ENCODE measurements around the gene DPH6. TPM values are rescaled to one million over a fixed set of nuclear protein-coding genes. Genes with fewer than 3 reads are reported as not detected.

The DPH6 gene
- polyA plus RNA-seq, 3 donors from 2014 or later, result 12.4 to 14.5 (median 14.3) TPM

DNA sequence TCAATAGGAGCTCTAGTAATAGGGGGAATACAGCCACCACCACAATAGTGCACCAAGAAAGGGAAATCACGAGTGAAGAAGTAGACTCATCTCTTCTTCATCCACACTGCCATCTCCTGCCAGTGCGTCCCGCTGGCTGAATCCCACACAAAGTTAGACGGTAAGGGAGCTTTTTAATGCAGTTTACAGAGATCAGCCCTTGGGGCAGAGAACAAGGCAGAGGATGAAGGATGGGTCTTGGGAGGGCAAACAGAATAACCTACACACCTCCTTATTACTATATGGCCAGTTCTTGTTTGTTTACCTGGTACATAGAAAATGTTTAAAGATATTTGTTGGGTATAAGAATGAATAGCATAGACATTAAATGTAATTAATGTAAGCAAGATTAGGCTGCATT lies 11.0 kb upstream of the DPH6 start:
- no peaks in the 10 kb centered on the region for H3K36me3 Mint-ChIP-seq
- H3K4me3 Mint-ChIP-seq, result no peak overlapping the region
- no peak for DNase-seq
- H3K9me3 Mint-ChIP-seq, result no peaks in the 10 kb centered on the region
- peaks cover 0 to 2% (median 0%) of the 10 kb centered on the region in 3 donors for H3K27me3 Mint-ChIP-seq (ENCODE audit: low read depth in 3 of 3)
- H3K27ac Mint-ChIP-seq, result no peak overlapping the region
- H3K4me1 Mint-ChIP-seq, result no peaks in the 10 kb centered on the region

DNA sequence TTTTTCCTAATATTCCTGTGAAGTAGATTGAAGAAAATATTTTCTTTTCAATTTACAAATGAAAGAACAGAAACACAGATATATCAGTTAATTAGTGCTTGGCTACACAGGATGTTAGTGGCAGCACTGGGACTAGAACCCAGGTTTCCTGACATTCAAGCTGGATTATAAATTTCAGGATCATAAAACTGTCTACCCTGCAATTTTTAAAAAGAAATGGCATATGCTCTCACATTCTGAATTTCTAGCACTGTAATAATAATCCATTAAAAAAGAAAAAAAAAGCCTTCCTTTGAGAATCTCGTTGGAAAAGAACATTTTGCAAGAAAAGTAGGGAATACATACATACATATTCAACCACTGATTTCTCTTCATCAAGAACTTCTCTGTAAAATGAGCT lies 9.3 kb upstream of the DPH6 start:
- no peak for DNase-seq
- Mint-ChIP-seq H3K4me3 (no peak overlapping the region), H3K27ac (no peak overlapping the region), H3K27me3 (ENCODE audit: low read depth in 3 of 3) (peaks cover 0 to 2% (median 0%) of the 10 kb centered on the region in 3 donors), H3K9me3 (no peaks in the 10 kb centered on the region), H3K36me3 (no peaks in the 10 kb centered on the region), H3K4me1 (no peaks in the 10 kb centered on the region)

DNA sequence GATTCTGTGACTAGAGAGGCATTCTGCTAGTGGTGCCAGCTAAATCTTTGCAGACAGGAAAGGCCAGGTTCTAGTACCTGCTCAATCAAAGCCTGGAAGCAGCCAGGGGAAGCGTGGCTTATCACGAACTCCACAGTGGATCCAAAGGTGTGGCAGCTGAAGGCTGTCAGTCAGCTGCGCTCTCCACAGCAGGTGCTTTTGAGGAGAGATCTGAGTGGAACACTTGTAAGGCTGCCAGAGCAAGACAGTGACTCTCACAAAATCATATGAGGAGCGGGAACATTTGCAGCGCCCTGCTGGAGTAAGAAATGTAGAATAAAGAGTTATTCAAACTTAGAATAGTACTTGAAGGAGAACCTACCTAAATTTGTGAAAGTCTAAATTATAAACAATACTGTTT lies 5.0 kb upstream of the DPH6 start:
- no peaks in the 10 kb centered on the region for H3K36me3 Mint-ChIP-seq
- peaks cover 0 to 11% (median 4%) of the 10 kb centered on the region in 3 donors for H3K27me3 Mint-ChIP-seq (ENCODE audit: low read depth in 3 of 3)
- H3K27ac Mint-ChIP-seq, result no peak overlapping the region
- no peak overlapping the region for H3K4me3 Mint-ChIP-seq
- no peak for DNase-seq
- H3K9me3 Mint-ChIP-seq, result no peaks in the 10 kb centered on the region
- peaks cover 8 to 9% of the 10 kb centered on the region in 2 donors for H3K4me1 Mint-ChIP-seq

DNA sequence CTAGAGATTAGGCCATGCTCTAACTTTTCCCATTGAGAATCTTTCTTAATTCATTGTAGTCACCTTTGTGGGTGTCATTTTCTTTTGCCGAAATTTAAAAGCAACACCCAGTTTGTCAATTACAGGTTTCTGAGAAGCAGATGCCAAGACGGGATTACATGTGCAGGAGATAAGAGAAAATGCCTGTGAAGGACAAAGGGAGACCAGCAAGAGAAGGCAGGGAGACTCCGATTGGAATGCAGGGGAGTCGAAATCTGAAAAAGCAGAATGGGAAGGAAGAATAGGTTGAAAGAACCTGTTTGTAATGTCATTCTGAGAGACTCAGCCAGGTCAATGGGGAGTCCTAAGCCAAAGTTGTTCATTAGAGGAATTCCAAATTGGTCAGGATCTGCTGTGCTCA lies 3.6 kb upstream of the DPH6 start:
- Mint-ChIP-seq H3K27me3 (ENCODE audit: low read depth in 3 of 3) (peaks cover 0 to 20% (median 12%) of the 10 kb centered on the region in 3 donors), H3K4me1 (peaks cover 19% of the 10 kb centered on the region in 2 donors), H3K9me3 (no peaks in the 10 kb centered on the region), H3K4me3 (no peak overlapping the region), H3K27ac (no peak overlapping the region), H3K36me3 (no peaks in the 10 kb centered on the region)
- DNase-seq, result no peak

DNA sequence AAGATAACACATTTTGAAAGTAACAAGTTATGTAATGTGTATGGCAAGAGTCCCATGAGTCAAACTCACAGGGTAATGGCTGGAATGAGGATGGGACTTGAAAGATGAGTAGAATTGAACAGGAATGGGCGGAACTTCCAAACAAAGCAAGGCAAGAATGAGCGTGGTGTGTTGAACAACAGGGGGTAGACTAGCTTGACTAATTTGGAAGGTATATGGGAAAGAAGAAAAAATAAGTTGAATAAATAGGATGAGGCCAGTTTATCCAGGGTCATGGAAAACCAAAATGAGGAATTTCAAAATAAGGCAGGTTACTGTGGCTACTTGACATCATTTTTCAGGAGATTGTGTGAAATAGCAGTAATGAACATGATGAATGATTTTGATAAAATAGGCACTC lies 2.5 kb upstream of the DPH6 start:
- no peak overlapping the region for H3K27ac Mint-ChIP-seq
- peaks cover 19% of the 10 kb centered on the region in 2 donors for H3K4me1 Mint-ChIP-seq
- no peaks in the 10 kb centered on the region for H3K36me3 Mint-ChIP-seq
- H3K4me3 Mint-ChIP-seq, result no peak overlapping the region
- H3K27me3 Mint-ChIP-seq (ENCODE audit: low read depth in 3 of 3), result peaks cover 0 to 18% (median 12%) of the 10 kb centered on the region in 3 donors
- no peaks in the 10 kb centered on the region for H3K9me3 Mint-ChIP-seq
- no peak for DNase-seq

DNA sequence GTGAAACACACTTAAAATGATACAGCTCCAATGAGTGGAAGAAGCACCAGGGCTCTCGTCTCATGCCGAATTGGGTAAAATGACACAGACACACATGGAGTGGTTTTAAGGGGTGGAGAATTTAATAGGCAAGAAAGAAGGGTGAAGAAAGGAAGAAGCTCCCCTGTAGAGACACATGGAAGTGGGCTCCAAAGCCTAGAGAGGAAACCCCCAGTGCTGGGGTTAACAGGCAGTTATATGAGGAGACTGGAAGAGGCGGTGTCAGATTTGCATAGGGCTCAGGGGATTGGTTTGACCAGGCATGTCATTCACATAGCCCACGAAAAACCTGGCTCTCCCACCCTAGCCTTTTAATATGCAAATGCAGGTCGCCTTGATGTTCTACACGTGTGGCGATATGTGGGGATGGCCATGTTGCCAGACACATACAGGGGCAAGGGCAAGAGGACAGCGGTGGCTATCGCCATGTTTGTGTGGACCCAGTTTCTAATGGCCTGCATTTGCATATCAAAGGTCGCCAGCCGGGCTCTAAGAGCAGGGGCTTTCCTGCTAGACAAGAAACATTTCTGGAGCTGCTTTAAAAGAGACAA lies 1.9 kb upstream of the DPH6 start:
- no peaks in the 10 kb centered on the region for H3K9me3 Mint-ChIP-seq
- no peak overlapping the region for H3K4me3 Mint-ChIP-seq
- no peaks in the 10 kb centered on the region for H3K36me3 Mint-ChIP-seq
- H3K27ac Mint-ChIP-seq, result peak overlapping the region in 2 of 6 donors; percentile 21 to 42
- H3K4me1 Mint-ChIP-seq, result peaks cover 19% of the 10 kb centered on the region in 2 donors
- H3K27me3 Mint-ChIP-seq (ENCODE audit: low read depth in 3 of 3), result peaks cover 0 to 18% (median 12%) of the 10 kb centered on the region in 3 donors
- DNase-seq, result no peak

DNA sequence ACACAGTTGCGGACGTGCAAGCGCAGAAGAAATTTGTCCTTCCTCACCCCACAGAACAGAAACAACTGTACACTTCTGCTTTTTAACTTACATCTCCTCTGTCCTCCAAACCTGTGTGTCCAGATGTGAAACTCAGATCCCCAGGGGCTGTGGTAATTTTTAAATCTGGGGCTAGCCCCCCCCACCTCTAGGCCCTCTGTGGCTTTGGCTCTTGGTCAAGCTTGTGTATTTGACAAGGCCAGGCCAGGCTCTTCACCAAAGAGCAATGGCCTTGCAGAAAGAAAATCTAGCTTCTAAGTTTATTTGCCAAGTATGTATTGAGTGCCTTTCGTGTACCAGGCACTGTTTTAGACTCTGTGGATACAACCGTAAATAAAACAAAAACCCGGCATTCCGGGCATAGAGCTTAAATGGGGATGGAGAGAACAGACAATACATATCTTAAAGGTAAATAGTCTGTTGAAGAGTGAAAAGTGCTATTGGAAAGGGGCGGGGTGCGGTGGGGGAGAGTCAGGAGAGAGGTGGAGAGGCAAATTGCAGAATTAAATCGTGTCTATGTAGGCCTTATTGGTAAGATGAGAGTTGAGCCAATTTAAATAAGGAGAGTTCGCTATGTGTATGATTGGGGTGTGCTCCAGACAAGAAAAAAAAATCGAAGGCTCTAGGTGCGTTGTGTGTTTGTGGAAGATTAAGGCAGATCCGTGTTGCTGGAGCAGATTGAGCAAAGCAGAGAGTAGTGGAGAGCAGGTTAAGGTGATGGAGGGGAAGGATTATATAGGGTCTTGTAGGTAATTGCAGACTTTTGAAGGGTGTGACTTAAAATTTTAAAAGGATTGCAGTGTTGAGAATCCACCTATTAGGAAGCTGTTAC lies 781 bp upstream of the DPH6 start:
- Mint-ChIP-seq H3K9me3 (no peaks in the 10 kb centered on the region), H3K4me1 (peaks cover 19% of the 10 kb centered on the region in 2 donors), H3K4me3 (peak overlapping the region; percentile 93 to 99 (median 98)), H3K27me3 (ENCODE audit: low read depth in 3 of 3) (peaks cover 0 to 18% (median 12%) of the 10 kb centered on the region in 3 donors), H3K27ac (peak overlapping the region; percentile 95 to 100 (median 99)), H3K36me3 (no peaks in the 10 kb centered on the region)
- DNase-seq, result no peak

DNA sequence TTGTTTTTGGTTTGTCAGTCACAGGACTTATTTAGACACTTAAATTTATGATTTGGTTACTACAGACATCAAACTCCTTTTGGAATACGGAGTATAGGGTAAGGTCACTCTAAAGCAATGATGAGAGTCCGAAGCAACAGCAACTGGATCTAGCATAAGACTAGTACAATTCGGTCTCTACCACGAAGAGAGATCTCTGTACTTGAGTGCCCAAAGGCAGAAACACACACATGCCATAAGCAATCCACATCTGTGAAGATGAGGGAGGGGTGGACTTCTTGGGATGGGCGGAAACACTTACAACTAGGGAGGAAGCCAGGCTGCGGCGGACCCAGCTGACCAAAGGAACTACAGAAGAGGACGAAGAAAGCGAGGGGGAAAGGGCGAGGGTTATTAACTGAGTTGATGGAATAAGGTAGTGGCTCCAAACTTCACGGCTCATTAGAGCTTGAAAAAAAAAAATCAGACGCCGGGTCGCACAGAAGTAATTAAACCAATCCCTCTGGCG lies 595 bp downstream of the DPH6 start:
- H3K9me3 Mint-ChIP-seq, result no peaks in the 10 kb centered on the region
- H3K4me3 Mint-ChIP-seq, result peak overlapping the region; percentile 93 to 99 (median 98)
- peaks cover 0 to 18% (median 12%) of the 10 kb centered on the region in 3 donors for H3K27me3 Mint-ChIP-seq (ENCODE audit: low read depth in 3 of 3)
- peak overlapping the region; percentile 95 to 100 (median 99) for H3K27ac Mint-ChIP-seq
- no peak for DNase-seq
- no peaks in the 10 kb centered on the region for H3K36me3 Mint-ChIP-seq
- peaks cover 19% of the 10 kb centered on the region in 2 donors for H3K4me1 Mint-ChIP-seq

DNA sequence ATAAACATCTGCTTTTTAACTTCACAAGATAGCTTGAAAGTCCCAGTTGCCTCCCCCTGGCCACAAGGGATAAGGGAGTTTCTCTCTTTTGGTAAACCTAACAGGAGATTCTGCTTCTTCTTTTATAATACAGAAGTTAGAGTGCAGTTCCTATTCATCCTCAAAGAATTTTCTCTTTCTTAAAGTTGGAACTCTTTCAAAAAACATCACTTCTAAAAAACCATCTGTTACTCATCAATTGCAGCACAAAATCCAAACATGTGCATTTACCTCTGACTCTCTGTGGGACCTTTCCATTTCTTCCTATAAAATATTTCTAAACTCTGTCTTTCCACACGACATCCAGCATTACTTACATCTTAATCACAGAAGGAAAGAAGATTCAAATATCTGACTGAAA lies 5.1 kb downstream of the DPH6 start:
- Mint-ChIP-seq H3K27ac (no peak overlapping the region), H3K9me3 (no peaks in the 10 kb centered on the region), H3K36me3 (peaks cover 0 to 8% (median 4%) of the 10 kb centered on the region in 3 donors), H3K27me3 (ENCODE audit: low read depth in 3 of 3) (peaks cover 0 to 9% (median 7%) of the 10 kb centered on the region in 3 donors), H3K4me3 (no peak overlapping the region), H3K4me1 (peaks cover 9 to 12% of the 10 kb centered on the region in 2 donors)
- no peak for DNase-seq

DNA sequence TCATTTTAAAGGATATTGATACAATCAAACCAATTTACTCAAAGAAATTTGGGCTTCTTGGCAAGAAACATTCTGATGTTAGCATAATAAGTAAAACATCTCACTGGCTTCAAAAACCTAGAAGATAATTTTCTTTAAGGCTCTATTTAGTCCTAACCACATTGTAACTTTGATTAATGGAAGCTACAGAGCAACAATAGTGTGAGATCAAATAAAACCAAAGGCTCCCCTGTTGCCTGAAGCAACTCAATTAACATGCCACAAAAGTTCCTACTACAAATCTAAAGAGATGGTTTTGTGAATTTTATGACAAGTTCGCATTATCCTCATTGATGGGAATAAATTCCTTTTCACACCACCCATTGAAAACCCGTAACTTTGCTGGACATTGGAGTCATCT lies 5.9 kb downstream of the DPH6 start:
- no peaks in the 10 kb centered on the region for H3K9me3 Mint-ChIP-seq

DNA sequence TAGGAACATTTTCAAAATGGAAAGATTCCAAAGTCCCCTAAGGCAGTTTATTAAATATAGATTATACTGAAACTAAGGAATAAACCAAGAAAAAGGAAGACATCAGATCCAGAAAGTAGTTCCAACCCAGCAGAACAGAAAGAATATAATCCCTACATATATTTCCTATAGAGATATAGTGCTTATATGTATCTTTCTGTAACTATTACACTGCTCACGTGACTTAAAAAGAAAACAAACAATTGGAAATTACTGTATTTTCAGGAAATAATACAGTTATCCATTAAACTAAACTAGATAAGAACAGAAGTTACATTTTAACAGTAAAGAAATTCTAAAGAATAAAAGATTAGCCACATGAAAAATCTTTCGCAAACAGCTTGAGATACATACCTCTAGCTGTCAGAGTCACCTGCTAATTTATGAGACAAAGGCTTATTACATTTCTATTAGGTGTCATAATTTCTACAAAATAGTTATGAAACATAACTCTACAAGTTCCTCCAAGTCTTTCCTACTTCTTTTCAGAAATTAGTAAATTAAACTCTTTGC lies 10.5 kb downstream of the DPH6 start:
- no peak for DNase-seq
- Mint-ChIP-seq H3K27ac (no peak overlapping the region), H3K4me1 (no peaks in the 10 kb centered on the region), H3K27me3 (ENCODE audit: low read depth in 3 of 3) (no peaks in the 10 kb centered on the region), H3K36me3 (peaks cover 11 to 22% (median 16%) of the 10 kb centered on the region in 3 donors), H3K9me3 (no peaks in the 10 kb centered on the region), H3K4me3 (no peak overlapping the region)

More for the DNA sequence above, 5.9 kb downstream of the DPH6 start:
- no peak for DNase-seq
- Mint-ChIP-seq H3K27ac (no peak overlapping the region), H3K36me3 (peaks cover 0 to 9% (median 4%) of the 10 kb centered on the region in 3 donors), H3K4me1 (peaks cover 4 to 5% of the 10 kb centered on the region in 2 donors), H3K4me3 (no peak overlapping the region), H3K27me3 (ENCODE audit: low read depth in 3 of 3) (peaks cover 0 to under 1% (median 0%) of the 10 kb centered on the region in 3 donors)

DNA sequence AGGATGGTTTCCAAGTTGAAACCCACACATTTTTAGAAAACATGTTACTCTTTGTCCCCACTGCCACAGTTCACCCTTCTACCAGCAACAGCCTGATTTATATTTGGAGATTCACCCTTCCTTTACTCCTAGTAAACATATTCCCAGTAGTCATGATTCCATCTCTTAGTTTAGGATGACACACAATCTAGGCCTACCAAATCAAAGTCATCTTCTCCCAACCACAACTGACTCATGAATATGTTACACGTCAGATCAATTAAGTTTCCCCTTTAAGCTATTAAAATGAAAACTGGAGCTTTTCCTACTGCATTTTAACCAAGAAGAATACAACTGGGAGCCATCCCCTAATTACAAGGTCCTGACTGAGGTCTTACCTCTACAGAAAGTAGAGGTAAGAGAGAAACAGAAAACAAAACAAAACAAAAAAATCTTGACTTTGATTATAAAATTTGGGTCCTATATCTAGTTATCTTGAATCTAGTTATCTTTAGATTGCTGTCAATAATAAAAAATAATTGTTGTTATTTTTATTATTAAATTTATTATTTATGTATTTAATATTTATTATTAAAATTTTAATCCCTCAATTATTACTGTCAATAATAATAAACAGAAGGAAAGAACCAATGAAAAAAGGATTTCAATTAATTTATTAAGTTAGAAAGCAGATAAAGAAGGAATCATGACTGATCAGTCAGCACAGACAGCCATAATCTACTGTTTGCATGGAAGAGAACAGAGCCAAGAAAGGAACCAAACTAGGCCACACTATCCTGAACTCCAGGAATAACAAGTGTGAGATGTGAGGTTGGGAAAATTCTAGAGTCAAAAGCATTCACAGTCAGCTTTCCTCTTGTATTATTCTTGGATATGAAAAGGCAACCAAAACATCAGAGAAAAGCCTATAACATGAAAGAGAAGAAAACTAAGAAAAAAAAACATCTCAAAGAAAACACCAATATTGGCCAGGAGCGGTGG lies 12.5 kb downstream of the DPH6 start:
- Mint-ChIP-seq H3K36me3 (peaks cover 27 to 32% (median 30%) of the 10 kb centered on the region in 3 donors), H3K27ac (no peak overlapping the region), H3K27me3 (ENCODE audit: low read depth in 3 of 3) (no peaks in the 10 kb centered on the region)

DNA sequence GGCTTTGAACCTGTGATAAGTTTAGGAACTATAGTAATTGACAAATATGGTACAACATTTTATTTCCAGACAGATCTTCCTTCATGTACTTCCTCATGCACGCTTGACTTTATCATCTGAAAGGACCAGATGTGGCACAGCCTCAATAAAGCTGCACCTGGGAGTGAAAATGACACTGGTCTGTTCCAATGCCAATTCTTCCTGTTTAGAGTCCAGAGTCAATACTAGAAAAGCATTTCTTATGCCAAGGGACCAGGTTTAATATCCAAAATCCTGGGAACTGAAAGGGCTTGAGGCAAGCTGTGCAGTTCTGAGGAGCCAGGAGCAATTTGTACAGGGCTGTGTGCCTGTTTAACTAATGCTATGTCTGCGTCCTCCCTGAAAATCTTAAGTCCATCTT lies 15.3 kb downstream of the DPH6 start:
- no peaks in the 10 kb centered on the region for H3K4me1 Mint-ChIP-seq
- no peak overlapping the region for H3K4me3 Mint-ChIP-seq
- no peak for DNase-seq
- H3K27ac Mint-ChIP-seq, result no peak overlapping the region
- H3K27me3 Mint-ChIP-seq (ENCODE audit: low read depth in 3 of 3), result no peaks in the 10 kb centered on the region
- no peaks in the 10 kb centered on the region for H3K9me3 Mint-ChIP-seq
- peaks cover 24 to 27% (median 25%) of the 10 kb centered on the region in 3 donors for H3K36me3 Mint-ChIP-seq

More for the DNA sequence above, 12.5 kb downstream of the DPH6 start:
- DNase-seq, result no peak
- Mint-ChIP-seq H3K4me1 (no peaks in the 10 kb centered on the region), H3K9me3 (no peaks in the 10 kb centered on the region), H3K4me3 (no peak overlapping the region)
